GM19240 (cell line): ENCODE results near the gene BRDT.

Source experiments
- DNase-seq: peaks from one replicate; pipeline ENCODE4 v3.0.0; 2011; ENCODE audit warnings: low spot score; ENCODE audit not compliant: insufficient read length

BRDT gene

GRCh38 chr1:91949356-91949699 lies at the start of gene BRDT:
BRDT (plus strand) TSS chr1:91949401; CDS start chr1:91962755, 13,354 bp downstream.
- no peak for DNase-seq

DNA sequence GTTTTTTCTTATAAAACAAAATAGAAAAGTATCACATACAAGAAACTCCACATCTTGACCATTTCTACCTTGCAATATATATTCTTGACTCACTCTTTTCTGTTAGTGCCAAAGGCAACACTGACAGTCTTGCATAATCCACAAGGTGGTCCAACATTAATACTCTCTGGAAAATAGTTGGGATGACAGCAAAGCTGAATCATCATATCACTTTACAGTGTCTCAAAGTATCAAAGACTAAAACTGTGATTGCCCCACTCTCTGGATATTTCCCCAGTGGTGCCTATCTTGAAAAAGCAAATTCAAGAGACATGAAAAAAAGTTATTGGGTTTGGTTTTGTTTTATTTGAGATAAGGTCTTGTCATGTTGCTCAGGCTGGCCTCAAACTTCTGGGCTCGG lies 48.6 kb upstream of the BRDT start:
- no peak for DNase-seq

GRCh38 chr1:91901231-91901630 lies 48.0 kb upstream of the BRDT start:
- DNase-seq = no peak

DNA sequence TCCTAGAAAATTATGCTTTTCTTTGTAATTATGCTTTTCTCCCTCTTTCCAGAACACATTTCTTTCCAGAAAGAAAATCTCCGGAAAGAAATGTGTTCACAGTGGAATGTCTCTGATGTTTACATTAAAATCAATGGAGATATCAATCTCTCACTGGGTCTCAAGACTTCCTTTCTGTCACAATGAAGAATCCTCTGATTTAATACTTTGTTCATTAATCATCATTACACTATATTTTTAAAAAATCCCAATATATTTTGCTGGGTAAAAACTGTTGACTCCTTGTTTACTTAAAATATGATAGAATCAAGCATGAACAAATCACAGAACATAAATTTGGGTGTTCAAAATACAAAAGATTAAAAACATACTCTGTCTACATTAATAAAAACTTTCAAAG lies 36.9 kb upstream of the BRDT start:
- no peak for DNase-seq

DNA sequence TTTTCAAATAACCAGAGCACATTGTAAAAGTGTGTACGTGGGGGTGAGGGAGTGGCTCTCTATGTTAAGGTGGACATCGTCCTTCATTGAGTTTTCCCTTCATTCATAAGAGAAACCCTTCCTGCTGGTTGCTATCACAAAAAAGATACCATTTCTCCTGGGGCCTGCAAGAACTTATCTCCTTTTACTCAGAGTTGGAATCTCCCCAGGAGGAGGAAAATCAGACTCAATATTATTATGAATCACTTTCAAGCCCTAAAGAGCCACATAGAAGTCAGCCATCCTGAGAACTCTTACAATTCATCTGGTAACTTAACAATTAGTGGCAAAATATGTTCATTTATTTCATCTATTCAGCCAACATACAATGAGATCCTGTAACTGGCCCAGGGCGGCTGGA lies 36.2 kb upstream of the BRDT start:
- no peak for DNase-seq

DNA sequence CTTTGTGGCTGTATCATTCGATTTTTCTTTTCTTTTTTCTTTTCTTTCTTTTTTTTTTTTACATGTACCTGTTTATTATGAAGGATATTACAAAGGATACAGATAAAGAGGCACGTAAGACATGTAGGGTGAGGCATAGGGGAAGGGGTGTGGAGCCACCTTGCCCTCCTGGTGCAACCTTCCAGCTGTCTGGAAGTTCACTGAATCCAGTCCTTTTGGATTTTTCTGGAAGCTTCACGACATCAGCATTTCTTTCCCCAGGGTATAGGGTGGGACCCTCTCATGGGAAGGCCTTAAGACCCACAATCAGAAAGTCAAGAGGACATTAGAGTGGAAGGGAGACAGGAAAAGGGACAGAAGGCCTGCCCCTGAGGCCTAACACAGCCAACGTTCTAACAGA lies 33.2 kb upstream of the BRDT start:
- no peak for DNase-seq

DNA sequence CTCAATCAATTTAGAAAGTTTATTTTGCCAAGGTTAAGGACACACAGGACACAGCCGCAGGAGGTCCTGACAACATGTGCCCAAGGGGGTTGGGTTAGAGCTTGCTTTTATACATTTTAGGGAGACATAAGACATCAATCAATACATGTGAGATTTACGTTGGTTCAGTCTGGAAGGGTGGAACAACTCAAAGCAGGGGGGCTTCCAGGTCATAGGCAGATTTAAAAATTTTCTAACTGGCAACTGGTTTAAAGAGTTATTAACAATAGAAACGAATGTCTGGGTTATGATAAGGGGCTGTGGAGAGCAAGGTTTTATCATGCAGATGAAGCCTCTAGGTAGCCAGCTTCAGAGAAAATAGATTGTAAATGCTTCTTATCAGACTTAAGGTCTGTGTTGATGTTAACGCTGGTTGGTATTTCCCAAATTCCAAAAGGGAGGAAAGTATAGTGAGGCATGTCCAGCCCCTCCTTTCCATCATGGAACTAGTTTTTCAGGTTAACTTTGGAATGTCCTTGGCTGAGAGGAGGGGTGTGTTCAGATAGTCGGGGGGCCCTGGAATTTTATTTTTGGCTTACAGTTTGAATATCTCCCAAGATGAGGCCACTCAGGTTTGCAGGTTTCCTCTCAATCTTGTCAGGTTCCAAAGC lies 32.3 kb upstream of the BRDT start:
- DNase-seq = no peak

DNA sequence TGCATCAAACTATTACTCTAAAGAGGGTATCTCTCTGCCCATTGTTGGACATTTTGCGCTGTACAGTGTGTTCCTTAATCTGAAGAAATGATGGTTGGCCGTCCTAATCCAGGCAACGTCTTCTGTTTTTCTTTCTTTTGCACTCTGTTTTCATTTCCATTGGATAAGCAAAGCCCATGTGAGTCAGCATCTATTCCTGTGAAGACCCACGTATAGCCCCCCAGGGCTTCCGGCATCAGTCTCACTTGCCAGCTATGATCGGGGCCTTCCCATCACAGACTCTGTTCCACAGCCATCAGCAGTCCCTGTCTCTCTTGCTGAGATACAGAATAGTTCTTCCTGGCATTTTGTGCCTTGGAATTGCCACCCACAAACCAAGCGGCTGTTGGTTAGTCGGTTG lies 29.2 kb upstream of the BRDT start:
- DNase-seq = no peak

GRCh38 chr1:91924146-91924545 lies 25.1 kb upstream of the BRDT start:
- no peak for DNase-seq

DNA sequence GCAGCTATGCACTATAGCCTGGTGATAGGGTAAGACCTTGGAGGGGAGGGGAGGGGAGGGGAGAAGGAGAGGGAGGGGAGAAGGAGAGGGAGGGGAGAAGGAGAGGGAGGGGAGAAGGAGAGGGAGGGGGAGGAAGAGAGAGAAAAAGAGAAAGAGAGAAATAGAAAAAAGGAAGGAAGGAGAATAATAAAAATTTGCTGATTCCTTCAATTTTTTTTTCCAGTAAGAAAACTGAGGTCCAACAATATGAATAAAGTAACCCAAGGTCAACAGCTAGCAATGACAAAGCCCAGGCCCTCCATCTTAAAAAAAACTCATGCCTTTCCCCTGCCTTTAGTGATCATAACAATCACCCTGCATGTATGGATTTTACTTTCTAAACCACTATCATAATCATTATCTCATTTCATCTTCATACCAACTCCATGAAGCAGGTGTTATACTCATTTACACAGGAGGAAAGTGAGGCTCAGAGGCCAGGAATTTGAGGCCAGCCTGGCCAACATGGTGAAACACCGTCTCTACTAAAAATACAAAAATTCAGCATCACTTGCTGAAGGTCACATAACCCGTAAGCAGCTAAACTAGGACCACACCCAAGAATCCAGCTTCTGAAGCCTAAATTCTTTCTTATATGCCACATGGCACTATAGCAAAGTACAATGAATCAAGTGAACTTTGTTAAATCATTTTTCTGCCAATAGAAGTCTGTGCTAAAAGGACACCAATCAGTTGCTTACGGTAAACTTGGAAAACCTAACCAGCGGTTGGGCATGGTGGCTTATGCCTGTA lies 23.4 kb upstream of the BRDT start:
- no peak for DNase-seq

- DNase-seq = no peak
These were observed 21.2 kb upstream of the BRDT start for GRCh38 chr1:91928026-91928425.

- no peak for DNase-seq
These were observed 20.0 kb upstream of the BRDT start for GRCh38 chr1:91929250-91929649.

- DNase-seq = no peak
These were observed 11.6 kb upstream of the BRDT start for GRCh38 chr1:91937613-91938012.

DNA sequence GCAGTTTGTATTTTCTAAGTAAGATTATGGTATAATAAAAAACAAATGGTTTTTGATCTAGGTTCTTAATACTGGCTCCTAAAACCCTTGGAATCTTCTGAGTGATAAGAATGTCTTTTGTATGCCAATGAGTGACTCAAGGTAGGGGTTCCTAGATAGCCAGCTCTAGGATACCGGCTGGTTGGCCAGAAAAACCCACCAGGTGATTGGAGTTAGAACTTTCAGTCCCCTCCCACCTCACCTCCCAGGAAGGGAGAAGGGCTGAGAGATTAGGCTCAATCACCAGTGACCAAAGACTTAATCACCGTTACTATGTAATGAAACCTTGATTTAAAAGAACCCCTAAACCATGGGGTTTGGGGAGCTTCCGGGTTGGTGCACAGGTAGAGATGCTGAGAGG lies 8.7 kb upstream of the BRDT start:
- DNase-seq = no peak

DNA sequence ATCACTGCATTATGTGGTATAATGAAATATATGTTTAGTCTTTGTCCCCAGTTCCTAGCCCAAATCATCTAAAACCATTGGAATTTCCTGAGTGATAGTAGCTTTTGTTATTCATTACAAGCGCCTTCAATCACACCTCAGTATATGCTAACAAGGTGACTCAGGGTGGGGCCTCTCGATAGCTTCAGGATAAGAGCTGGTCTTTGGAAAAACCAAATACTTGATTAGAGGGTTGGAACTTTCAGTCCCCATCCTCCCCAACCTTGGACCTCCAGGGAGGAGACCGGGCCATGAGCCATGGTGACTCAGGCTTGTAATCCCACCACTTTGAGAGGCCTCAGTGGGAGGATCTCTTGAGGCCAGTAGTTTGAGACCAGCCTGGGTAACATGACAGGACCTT lies 5.1 kb upstream of the BRDT start:
- no peak for DNase-seq

DNA sequence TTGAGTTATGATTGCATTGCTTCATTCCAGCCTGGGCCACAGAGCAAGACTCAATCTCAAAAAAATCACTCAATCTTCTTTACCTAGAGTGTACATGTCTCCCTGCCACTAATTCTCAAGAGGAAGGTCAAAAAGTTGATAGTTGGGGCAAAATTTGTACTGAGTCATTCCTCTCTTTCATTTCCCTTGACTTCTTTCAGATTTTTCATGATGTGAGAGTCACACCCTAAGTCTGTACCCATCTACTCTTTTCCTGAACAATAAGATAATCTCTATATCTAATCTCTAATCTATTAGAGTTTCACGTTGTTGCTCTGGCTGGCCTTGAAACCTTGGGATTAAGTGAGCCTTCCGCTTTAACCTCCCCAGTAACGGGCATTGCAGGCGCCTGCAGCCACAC lies 1.1 kb upstream of the BRDT start:
- DNase-seq = no peak

DNA sequence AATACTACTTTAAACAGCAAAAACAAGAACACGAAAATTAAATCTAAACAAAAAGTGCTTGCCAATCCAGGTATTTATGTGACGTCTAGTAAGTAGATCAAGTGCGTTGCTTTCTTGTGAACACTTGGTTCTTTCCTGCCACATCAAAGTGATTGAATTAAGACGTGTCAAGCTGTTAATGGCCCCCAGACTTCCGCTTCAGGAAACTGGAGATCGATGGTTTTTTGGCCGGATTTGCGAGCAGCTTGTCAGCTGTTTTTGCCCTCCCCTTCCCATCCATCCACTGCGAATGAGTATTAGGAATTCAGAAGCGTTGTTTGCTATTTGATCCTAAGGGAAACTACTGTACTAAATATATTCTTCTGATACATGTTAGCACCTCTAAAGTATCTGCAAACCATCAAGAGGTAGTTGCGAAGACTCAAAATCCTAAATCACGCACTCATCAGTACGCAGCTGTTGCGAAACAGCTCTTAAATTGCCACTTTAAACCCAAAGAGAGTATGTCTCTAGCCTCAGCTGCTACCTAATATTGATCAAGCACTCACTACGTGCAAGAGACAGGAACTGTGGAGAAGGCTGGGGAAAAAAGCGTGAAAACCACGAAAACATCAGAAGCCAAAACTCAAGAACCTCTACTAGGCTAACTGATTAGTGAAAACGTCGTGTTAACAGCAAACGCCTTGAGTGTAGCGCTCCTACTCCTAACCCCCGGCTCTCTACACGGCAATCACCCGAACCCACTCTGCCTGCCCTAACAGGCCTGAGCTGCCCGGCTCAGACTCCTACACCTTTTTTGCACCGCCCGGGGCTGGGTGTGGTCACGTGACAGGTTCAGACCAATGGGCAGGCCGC lies 473 bp upstream of the BRDT start:
- no peak for DNase-seq

- DNase-seq = no peak
These were observed 3.0 kb downstream of the BRDT start for GRCh38 chr1:91952187-91952586.

DNA sequence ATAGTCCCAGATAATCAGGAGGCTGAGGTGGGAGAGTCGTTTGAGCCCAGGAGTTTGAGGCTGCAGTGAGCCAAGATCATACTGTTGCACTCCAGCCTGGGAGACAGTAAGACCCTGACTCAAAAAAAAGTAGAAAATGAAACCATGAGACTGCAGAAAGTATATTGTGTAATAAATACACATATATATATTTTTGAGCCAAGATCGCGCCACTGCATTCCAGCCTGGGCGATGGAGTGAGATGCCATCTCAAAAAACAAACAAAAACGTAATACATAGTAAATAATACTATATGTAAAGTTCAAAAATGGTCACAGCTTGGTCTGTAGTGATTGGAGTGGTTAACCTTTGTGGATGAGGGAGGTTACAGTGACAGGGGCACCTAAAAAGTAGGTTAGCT lies 9.7 kb downstream of the BRDT start:
- no peak for DNase-seq

DNA sequence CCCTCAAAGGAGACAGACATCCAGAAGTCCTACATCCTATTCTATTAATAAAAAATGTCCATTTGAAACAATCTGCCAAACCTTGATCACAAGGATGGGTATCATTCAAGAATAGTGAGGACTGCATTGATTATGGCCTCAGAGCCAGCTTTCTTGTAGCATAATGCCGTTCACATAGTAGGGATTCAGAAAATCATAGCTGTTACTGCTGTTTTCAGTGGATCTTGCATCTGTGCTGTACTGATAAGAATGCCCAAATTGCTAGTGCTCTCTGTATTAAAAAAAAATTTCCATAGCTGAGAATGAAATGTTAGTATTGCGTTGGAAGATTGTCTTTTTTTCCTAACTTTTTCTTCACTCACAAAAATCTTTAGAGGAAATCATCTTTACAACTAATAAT lies 19.1 kb downstream of the BRDT start:
- DNase-seq = no peak

- no peak for DNase-seq
These were observed 30.2 kb downstream of the BRDT start for GRCh38 chr1:91979383-91979782.

GRCh38 chr1:91980663-91981062 lies 31.5 kb downstream of the BRDT start:
- no peak for DNase-seq
